Kidney (tissue), 14 donors: ENCODE results near the gene RPS6KB2. TPM values are rescaled to one million over a fixed set of nuclear protein-coding genes. Genes with fewer than 3 reads are reported as not detected.

Experiments used
- DNase-seq, 5 donors: peaks; one replicate each; pipeline ENCODE4 v3.0.0-alpha.2; 2013 to 2020
- FAIRE-seq: peaks from 2 replicates; lab custom pipeline; 2012; peaks lifted over from hg19 to GRCh38; lab: Jason Lieb, UNC
- H3K27ac ChIP-seq, 2 donors: one replicate each; pipeline ENCODE4 v1.7.0; 2013; ENCODE audit warnings: low read depth in 2 of 2, low read length in 2 of 2, inconsistent platforms in 1 of 2
- H3K27me3 ChIP-seq: one replicate; pipeline ENCODE4 v1.7.1; 2013; ENCODE audit warnings: low read length, inconsistent platforms; ENCODE audit not compliant: control insufficient read depth, insufficient read depth
- H3K36me3 ChIP-seq, 3 donors: one replicate each; pipeline versions ENCODE4 v1.7.0 to v1.7.1; 2013; ENCODE audit warnings: low read length in 3 of 3, control low read depth in 1 of 3, inconsistent platforms in 1 of 3; ENCODE audit not compliant: insufficient read depth in 3 of 3, control insufficient read depth in 2 of 3
- H3K4me1 ChIP-seq, 3 donors: one replicate each; pipeline versions ENCODE4 v1.7.0 to v1.7.1; 2013; ENCODE audit warnings: low read length in 3 of 3, inconsistent platforms in 1 of 3, low read depth in 1 of 3; ENCODE audit not compliant: control insufficient read depth in 2 of 3, insufficient read depth in 2 of 3
- H3K4me3 ChIP-seq, 3 donors: one replicate each; pipeline versions ENCODE4 v1.7.0 to v1.8.1; 2013; ENCODE audit warnings: low read length in 3 of 3, control low read depth in 1 of 3, inconsistent platforms in 1 of 3
- H3K9ac ChIP-seq, 3 donors: one replicate each; pipeline versions ENCODE4 v1.7.0 to v1.7.1; 2013; ENCODE audit warnings: low read length in 3 of 3, control low read depth in 1 of 3, inconsistent platforms in 1 of 3
- H3K9me3 ChIP-seq, 3 donors: one replicate each; pipeline versions ENCODE4 v1.7.0 to v1.7.1; 2013; ENCODE audit warnings: low read length in 3 of 3, control low read depth in 1 of 3, inconsistent platforms in 1 of 3; ENCODE audit not compliant: control insufficient read depth in 2 of 3, insufficient read depth in 1 of 3
- intact Hi-C: fragments of 100-400 bp; cut with DNase I; formaldehyde crosslinking; loops from one replicate; pipeline ENCODE4 v1.11.1; 2022
- polyA plus RNA-seq: library from polyadenylated mRNA; stranded (reverse); fragments of 350-450 nt; fragmentation: Illumina TruSeq; extraction: RNeasy Lipid Tissue Mini Kit (QIAGEN cat#74804); gene quantifications from one replicate; pipeline ENCODE4 v1.2.3, GENCODE V29; 2014; ENCODE audit warnings: low read depth, low replicate concordance; ENCODE audit not compliant: insufficient read depth
- total RNA-seq: library from RNA; stranded (reverse); fragmentation: NEBNext Ultra II Directional; extraction: Animal tissue kit (Norgen Biotek cat#: 25700); gene quantifications from one replicate; pipeline ENCODE4 v1.2.1, GENCODE V29; 2021
- TF ChIP-seq, protein P1 (sequence below): IDR thresholded peaks from 3 replicates; pipeline ENCODE4 v1.5.1; 2012; ENCODE audit warnings: mild to moderate bottlenecking, moderate library complexity, borderline replicate concordance; ENCODE audit not compliant: insufficient read depth; ENCODE audit errors: extremely low read depth
- donor health status: control.
- donor health status: control.
- donor health status: control.
- donor health status: control.
- donor health status: control.
- donor health status: DM: yes; HTN: yes; CAD: no.
- donor health status: Normal renal cell carcinoma (clear cell type).

Gene RPS6KB2
- total and polyA plus RNA-seq, 2 donors from 2014 or later: 41.3 to 45.4 TPM

GRCh38 chr11:67434395-67434881 lies 6.1 kb downstream of the RPS6KB2 start:
- intact Hi-C loops: no loop called here
- no peak overlapping the region for H3K27ac ChIP-seq
- H3K9ac ChIP-seq: no peak overlapping the region
- H3K36me3 ChIP-seq: peaks cover 0 to 9% (median 8%) of the 10 kb centered on the region in 3 donors
- H3K4me1 ChIP-seq: peaks cover 0 to 3% (median 0%) of the 10 kb centered on the region in 3 donors
- no peak overlapping the region for H3K4me3 ChIP-seq
- H3K9me3 ChIP-seq: no peaks in the 10 kb centered on the region
- H3K27me3 ChIP-seq: no peaks in the 10 kb centered on the region
- FAIRE-seq (no peak), DNase-seq (no peak)
- TF ChIP-seq, protein P1, sequence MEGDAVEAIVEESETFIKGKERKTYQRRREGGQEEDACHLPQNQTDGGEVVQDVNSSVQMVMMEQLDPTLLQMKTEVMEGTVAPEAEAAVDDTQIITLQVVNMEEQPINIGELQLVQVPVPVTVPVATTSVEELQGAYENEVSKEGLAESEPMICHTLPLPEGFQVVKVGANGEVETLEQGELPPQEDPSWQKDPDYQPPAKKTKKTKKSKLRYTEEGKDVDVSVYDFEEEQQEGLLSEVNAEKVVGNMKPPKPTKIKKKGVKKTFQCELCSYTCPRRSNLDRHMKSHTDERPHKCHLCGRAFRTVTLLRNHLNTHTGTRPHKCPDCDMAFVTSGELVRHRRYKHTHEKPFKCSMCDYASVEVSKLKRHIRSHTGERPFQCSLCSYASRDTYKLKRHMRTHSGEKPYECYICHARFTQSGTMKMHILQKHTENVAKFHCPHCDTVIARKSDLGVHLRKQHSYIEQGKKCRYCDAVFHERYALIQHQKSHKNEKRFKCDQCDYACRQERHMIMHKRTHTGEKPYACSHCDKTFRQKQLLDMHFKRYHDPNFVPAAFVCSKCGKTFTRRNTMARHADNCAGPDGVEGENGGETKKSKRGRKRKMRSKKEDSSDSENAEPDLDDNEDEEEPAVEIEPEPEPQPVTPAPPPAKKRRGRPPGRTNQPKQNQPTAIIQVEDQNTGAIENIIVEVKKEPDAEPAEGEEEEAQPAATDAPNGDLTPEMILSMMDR: no peak

DNA sequence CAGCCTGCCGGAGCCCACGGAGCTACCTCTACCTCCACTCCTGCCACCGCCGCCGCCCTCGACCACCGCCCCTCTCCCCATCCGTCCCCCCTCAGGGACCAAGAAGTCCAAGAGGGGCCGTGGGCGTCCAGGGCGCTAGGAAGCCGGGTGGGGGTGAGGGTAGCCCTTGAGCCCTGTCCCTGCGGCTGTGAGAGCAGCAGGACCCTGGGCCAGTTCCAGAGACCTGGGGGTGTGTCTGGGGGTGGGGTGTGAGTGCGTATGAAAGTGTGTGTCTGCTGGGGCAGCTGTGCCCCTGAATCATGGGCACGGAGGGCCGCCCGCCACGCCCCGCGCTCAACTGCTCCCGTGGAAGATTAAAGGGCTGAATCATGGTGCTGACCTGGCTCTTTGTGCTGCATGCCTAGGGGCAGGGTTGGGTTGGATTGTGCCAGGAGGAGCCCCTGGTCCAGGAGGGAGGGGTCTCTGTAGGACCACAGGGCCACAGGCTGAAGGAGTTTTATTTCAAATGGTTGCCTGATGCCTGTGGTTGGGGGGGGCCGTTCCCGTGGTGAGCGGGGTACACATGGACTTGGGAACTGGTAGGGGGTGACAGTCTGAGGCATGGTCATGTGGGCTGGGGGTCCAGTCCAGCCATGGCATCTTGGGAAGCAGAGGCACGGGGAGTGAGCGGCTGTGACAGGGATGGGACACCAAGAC lies 6.9 kb downstream of the RPS6KB2 start:
- FAIRE-seq: no peak
- Histone ChIP-seq H3K4me3 (no peak overlapping the region), H3K27ac (no peak overlapping the region), H3K9ac (no peak overlapping the region), H3K9me3 (no peaks in the 10 kb centered on the region), H3K4me1 (peaks cover 0 to 4% (median 0%) of the 10 kb centered on the region in 3 donors), H3K36me3 (peaks cover 0 to 9% (median 7%) of the 10 kb centered on the region in 3 donors), H3K27me3 (no peaks in the 10 kb centered on the region)
- intact Hi-C loops: no loop called here
- TF ChIP-seq, protein P1: no peak
- no peak for DNase-seq

DNA sequence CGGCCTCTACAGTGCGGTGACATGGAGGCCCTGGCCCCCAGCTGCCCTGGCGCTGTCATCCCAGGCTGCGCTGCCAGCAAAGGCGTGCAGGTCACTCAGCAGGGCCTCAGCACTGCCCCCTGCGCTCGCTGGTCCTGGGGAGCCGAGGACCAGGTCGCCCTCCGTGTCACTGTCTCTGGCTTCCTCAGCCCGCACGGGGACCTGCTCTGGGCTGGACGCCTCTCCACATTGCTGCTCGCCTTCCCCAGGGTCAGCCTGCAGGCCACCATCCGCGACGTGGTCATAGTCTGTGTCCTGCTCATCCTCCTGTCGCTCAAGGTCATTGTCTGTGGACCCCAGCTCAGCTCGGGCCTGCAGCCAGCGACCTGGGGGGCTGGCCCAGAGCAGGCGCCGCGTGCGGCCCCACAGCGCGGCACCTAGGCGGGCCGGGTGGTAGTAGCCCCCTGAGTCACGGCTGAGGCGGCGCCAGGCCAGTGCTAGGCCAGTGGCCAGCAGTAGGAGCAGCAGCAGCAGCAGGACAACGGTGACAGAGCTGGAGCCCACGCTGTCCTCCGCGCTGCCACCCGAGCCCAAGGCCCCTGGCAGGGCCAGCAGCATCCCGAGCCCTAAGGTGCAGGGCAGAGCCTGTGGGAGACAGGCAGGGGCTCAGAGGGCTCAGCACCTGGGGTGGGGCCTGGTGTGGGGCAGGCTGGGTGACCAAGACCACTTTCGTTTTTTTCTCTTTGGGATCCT lies 7.6 kb downstream of the RPS6KB2 start:
- Histone ChIP-seq H3K4me3 (no peak overlapping the region), H3K9ac (no peak overlapping the region), H3K36me3 (peaks cover 0 to 9% (median 7%) of the 10 kb centered on the region in 3 donors), H3K4me1 (peaks cover 0 to 4% (median 0%) of the 10 kb centered on the region in 3 donors), H3K27me3 (no peaks in the 10 kb centered on the region), H3K9me3 (no peaks in the 10 kb centered on the region), H3K27ac (no peak overlapping the region)
- TF ChIP-seq, protein P1: no peak
- FAIRE-seq (no peak), DNase-seq (peak in 1 of 5 donors; percentile 77)
- intact Hi-C loops: no loop called here
